Vagina (tissue), 2 donors: ENCODE measurements around the gene C17orf50. TPM values are rescaled to one million over a fixed set of nuclear protein-coding genes. Genes with fewer than 3 reads are reported as not detected.

Source experiments
- DNase-seq, 2 donors: peaks; one replicate each; pipeline ENCODE4 v3.0.0-alpha.2; 2017; ENCODE audit errors: extremely low spot score in 2 of 2
- H3K27ac ChIP-seq: fragments of 200-600 bp; sonication (generic); one replicate; pipeline ENCODE4 v1.5.1; 2019
- H3K27me3 ChIP-seq: fragments of 200-600 bp; sonication (generic); one replicate; pipeline ENCODE4 v1.5.1; 2019
- H3K36me3 ChIP-seq, 2 donors: fragments of 200-600 bp; sonication (generic); one replicate each; pipeline ENCODE4 v1.5.1; 2017 to 2019
- H3K4me1 ChIP-seq: fragments of 200-600 bp; sonication (generic); one replicate; pipeline ENCODE4 v1.5.1; 2019
- H3K4me3 ChIP-seq, 2 donors: fragments of 200-600 bp; sonication (generic); 1 replicate in 1 of 2; 2 replicates in 1 of 2; pipeline ENCODE4 v1.5.1; 2016 to 2019
- H3K9me3 ChIP-seq: fragments of 200-600 bp; sonication (generic); one replicate; pipeline ENCODE4 v1.5.1; 2019
- POLR2A ChIP-seq, 2 donors: fragments of 450-650 bp; IDR thresholded peaks; one replicate each; pipeline ENCODE4 v1.6.1; 2017; ENCODE audit warnings: antibody characterized with exemption in 2 of 2, mild to moderate bottlenecking in 2 of 2, moderate library complexity in 2 of 2
- POLR2AphosphoS5 ChIP-seq, 2 donors: sonication (generic); formaldehyde crosslinking; IDR thresholded peaks; one replicate each; pipeline ENCODE4 v1.9.0; 2017; ENCODE audit warnings: antibody characterized with exemption in 2 of 2, mild to moderate bottlenecking in 2 of 2, low read depth in 1 of 2; ENCODE audit not compliant: insufficient read depth in 1 of 2
- intact Hi-C: fragments of 100-400 bp; cut with DNase I; formaldehyde crosslinking; loops from one replicate; pipeline ENCODE4 v1.15.1; 2023
- total RNA-seq: library from RNA; depleted of rRNA; stranded (reverse); fragments of >200 nt; gene quantifications from one replicate; pipeline ENCODE4 v1.2.3, GENCODE V29; 2016
- TF ChIP-seq, protein P1 (sequence below), 3 experiments: fragments of 450-650 bp in 2 of 3; fragments of 200-600 bp in 1 of 3; sonication (generic) in 1 of 3; IDR thresholded peaks; one replicate each; pipeline ENCODE4 v1.5.1; 2017 to 2019; ENCODE audit warnings: antibody characterized with exemption in 3 of 3, mild to moderate bottlenecking in 2 of 3, moderate library complexity in 2 of 3

The C17orf50 gene
- total RNA-seq, 1 donor from 2014 or later, result not detected

DNA sequence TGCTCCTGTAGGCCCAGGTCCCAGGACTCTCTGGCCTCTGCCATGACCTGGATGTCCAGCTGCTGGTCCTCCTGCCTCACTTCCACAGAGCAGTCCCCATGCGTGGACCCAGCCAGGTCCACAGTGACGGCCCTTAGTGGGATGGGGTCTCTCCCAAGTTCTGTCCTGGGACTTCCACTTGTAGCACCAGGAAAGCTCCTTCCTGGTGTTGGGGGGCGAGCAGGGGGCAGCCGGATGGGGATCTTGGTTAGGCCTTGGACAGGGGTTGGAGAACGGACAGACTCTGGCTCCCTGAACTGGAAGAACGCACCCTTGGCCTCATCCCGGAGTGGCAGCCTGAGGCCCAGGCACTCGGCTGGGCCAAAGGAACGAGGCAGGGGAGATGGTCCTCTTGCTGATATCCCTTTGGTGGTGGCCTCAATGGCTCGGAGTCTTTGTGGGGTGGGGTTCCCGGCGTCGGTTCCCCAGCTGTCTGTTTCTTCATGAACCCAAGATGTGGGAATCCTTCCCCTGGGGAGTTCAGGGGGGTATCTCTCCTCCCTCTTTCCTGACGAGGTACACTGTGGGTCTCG lies 14.9 kb upstream of the C17orf50 start:
- intact Hi-C loops, result loop anchor here (5.0 kb wide), 1 partner anchor 134 kb away; no protein-coding TSS in a partner anchor
- no peaks in the 10 kb centered on the region for H3K36me3 ChIP-seq
- TF ChIP-seq, protein P1, sequence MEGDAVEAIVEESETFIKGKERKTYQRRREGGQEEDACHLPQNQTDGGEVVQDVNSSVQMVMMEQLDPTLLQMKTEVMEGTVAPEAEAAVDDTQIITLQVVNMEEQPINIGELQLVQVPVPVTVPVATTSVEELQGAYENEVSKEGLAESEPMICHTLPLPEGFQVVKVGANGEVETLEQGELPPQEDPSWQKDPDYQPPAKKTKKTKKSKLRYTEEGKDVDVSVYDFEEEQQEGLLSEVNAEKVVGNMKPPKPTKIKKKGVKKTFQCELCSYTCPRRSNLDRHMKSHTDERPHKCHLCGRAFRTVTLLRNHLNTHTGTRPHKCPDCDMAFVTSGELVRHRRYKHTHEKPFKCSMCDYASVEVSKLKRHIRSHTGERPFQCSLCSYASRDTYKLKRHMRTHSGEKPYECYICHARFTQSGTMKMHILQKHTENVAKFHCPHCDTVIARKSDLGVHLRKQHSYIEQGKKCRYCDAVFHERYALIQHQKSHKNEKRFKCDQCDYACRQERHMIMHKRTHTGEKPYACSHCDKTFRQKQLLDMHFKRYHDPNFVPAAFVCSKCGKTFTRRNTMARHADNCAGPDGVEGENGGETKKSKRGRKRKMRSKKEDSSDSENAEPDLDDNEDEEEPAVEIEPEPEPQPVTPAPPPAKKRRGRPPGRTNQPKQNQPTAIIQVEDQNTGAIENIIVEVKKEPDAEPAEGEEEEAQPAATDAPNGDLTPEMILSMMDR (IDR thresholded peaks at IDR 0.05), result no peak
- TF ChIP-seq POLR2AphosphoS5 (IDR thresholded peaks at IDR 0.05; ENCODE audit: insufficient read depth in 1 of 2, low read depth in 1 of 2), result no peak
- TF ChIP-seq POLR2A (IDR thresholded peaks at IDR 0.05), result no peak
- no peak overlapping the region for H3K27ac ChIP-seq
- H3K4me1 ChIP-seq, result peaks cover 18% of the 10 kb centered on the region
- no peak overlapping the region for H3K4me3 ChIP-seq
- no peaks in the 10 kb centered on the region for H3K9me3 ChIP-seq
- peaks cover 16% of the 10 kb centered on the region for H3K27me3 ChIP-seq
- DNase-seq, result no peak

DNA sequence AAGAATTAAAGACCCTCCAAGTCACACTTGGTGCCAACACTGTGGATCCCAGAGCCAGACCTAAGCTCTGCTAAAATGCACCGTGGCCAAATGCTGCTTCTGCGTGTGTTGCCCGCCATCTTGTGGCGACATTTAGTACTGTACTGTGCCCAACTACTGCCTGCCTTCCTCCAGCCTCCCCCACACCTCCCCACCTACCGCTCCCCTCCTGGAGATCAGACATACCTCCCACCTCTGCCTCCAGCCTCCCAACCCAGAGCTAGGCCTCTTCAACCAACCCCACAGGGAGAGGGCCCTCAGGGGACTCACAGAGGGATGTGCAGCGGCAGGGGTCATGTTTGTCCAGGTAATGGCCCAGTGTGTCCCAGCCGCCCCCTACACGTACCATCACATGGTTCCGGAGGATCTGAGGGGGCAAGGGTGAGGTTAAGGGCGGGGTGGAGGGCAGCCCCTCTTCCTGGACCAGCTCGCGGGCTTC lies 13.1 kb upstream of the C17orf50 start:
- peaks cover 9% of the 10 kb centered on the region for H3K4me1 ChIP-seq
- H3K4me3 ChIP-seq, result no peak overlapping the region
- H3K36me3 ChIP-seq, result no peaks in the 10 kb centered on the region
- intact Hi-C loops, result loop anchor here (5.0 kb wide), 1 partner anchor 135 kb away; no protein-coding TSS in a partner anchor
- H3K27me3 ChIP-seq, result peaks cover 1% of the 10 kb centered on the region
- no peak for DNase-seq
- H3K27ac ChIP-seq, result no peak overlapping the region
- TF ChIP-seq POLR2A (IDR thresholded peaks at IDR 0.05) (no peak), POLR2AphosphoS5 (IDR thresholded peaks at IDR 0.05; ENCODE audit: insufficient read depth in 1 of 2, low read depth in 1 of 2) (no peak)
- TF ChIP-seq, protein P1 (IDR thresholded peaks at IDR 0.05), result peak; percentile 89 to 94 (median 92)
- H3K9me3 ChIP-seq, result no peaks in the 10 kb centered on the region

DNA sequence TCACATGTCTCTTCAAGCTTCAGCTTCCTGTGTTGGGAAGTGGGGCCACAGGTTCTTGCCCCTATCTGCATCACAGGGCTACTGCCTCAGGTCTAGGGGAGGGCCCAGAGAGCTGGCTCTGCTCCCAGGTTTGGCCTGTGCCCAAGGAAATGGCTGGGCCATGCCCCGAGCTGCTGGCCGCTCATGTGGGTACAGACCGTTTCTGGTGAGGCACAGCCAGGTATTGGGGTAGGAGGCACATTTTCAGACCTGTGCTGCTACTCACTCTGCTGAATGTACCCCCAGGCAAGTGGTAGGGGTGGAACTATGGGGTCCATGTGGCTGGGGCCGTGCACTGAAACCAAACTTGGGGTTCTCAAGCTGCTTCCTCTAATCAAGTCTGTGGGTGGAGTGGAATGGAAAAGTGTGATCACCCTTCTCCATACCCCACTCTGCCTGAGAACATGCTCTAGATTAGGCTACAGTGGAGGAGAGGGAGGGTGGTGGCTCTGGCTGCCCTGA lies 12.3 kb upstream of the C17orf50 start:
- TF ChIP-seq POLR2AphosphoS5 (IDR thresholded peaks at IDR 0.05; ENCODE audit: insufficient read depth in 1 of 2, low read depth in 1 of 2), result no peak
- TF ChIP-seq, protein P1 (IDR thresholded peaks at IDR 0.05), result no peak
- TF ChIP-seq POLR2A (IDR thresholded peaks at IDR 0.05), result no peak
- Histone ChIP-seq H3K27me3 (no peaks in the 10 kb centered on the region), H3K4me1 (peaks cover 9% of the 10 kb centered on the region), H3K4me3 (no peak overlapping the region), H3K27ac (no peak overlapping the region), H3K9me3 (no peaks in the 10 kb centered on the region), H3K36me3 (no peaks in the 10 kb centered on the region)
- intact Hi-C loops, result loop anchor here (5.0 kb wide), 1 partner anchor 136 kb away; no protein-coding TSS in a partner anchor
- no peak for DNase-seq

DNA sequence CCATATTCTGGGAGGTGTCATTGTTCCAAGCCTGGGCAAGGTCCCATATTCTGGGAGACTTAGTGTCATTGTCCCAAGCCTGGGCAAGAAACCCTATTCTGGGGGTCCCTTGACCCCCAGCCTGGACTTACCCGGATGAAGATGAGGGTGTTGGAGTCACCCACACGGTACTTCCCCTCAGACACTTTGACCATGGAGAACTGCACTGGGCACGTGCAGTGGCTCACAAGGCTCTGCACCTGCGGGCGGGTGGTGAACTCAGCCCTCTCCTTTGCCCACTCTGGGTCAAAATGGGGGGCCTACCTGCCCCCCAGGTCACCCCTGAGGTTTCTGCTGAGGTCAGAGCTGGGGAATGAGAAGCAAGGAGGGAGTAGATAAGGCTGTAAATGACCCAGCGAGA lies 11.7 kb upstream of the C17orf50 start:
- Histone ChIP-seq H3K4me1 (peaks cover 9% of the 10 kb centered on the region), H3K27ac (no peak overlapping the region), H3K9me3 (no peaks in the 10 kb centered on the region), H3K27me3 (no peaks in the 10 kb centered on the region), H3K4me3 (no peak overlapping the region), H3K36me3 (no peaks in the 10 kb centered on the region)
- DNase-seq, result no peak
- TF ChIP-seq POLR2A (IDR thresholded peaks at IDR 0.05) (no peak), POLR2AphosphoS5 (IDR thresholded peaks at IDR 0.05; ENCODE audit: insufficient read depth in 1 of 2, low read depth in 1 of 2) (no peak)
- TF ChIP-seq, protein P1 (IDR thresholded peaks at IDR 0.05), result no peak
- intact Hi-C loops, result loop anchor here (5.0 kb wide), 1 partner anchor 137 kb away; no protein-coding TSS in a partner anchor
